ENCODE data around the gene EFCAB6.

The EFCAB6 gene

GRCh38 chr22:43747877-43748276 is 64.2 kb downstream of the EFCAB6 start:
- H3K4me3 ChIP-seq (ENCODE audit: low read depth, low read length), result no peak overlapping the region
- DNase-seq (ENCODE audit: low read depth), result no peak
- TF ChIP-seq, protein P1, sequence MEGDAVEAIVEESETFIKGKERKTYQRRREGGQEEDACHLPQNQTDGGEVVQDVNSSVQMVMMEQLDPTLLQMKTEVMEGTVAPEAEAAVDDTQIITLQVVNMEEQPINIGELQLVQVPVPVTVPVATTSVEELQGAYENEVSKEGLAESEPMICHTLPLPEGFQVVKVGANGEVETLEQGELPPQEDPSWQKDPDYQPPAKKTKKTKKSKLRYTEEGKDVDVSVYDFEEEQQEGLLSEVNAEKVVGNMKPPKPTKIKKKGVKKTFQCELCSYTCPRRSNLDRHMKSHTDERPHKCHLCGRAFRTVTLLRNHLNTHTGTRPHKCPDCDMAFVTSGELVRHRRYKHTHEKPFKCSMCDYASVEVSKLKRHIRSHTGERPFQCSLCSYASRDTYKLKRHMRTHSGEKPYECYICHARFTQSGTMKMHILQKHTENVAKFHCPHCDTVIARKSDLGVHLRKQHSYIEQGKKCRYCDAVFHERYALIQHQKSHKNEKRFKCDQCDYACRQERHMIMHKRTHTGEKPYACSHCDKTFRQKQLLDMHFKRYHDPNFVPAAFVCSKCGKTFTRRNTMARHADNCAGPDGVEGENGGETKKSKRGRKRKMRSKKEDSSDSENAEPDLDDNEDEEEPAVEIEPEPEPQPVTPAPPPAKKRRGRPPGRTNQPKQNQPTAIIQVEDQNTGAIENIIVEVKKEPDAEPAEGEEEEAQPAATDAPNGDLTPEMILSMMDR (conservative IDR thresholded peaks at IDR 0.05; ENCODE audit: low read depth, low read length), result no peak

DNA sequence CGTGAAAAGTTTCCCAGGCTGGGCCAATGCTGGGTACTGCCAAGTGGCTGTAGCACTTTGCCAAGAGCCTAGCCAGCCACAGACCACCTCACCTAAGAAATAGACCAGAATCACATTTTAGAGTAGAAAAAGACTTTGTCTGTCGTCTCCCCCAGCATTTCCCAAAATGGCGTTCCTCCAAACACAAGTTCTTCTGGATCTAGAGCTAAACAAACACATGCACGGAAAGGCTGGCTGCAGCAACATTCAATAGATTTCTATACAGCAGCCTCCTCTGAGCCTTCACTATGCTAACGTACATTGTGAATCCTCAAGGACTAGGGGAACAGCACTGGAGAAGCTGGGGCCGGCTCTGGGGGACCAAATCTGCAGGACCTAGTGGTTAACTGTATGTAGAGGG is 65.0 kb downstream of the EFCAB6 start:
- DNase-seq (ENCODE audit: low read depth), result no peak
- TF ChIP-seq, protein P1 (conservative IDR thresholded peaks at IDR 0.05; ENCODE audit: low read depth, low read length), result no peak
- no peak overlapping the region for H3K4me3 ChIP-seq (ENCODE audit: low read depth, low read length)

DNA sequence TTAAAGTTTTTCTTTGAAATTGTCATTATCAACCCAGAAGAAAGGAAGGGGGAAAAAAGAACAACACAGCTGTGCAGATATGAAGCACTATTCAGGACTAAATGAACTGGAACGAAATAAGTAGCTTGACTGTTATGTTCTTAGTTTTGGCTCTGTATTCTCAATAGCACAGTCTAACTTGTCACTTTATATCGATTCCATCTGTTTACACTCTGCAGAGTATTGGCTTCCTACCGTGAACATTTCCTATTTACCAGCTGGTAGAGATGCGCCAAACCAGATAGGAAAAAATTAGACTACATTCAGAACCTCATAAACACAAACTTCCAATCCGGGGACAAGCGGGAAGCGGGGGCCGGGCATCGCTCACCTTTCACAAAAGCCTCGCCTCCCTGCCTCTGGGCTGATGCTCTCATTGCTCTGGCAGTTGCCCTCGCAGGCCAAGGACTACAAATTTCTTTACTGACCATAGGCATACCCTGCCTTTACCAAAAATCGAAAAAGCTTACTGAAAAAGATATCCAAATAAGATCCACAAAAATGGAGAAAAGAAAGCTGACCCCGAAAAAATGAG is 66.2 kb downstream of the EFCAB6 start:
- H3K4me3 ChIP-seq (ENCODE audit: low read depth, low read length), result no peak overlapping the region
- no peak for DNase-seq (ENCODE audit: low read depth)
- TF ChIP-seq, protein P1 (conservative IDR thresholded peaks at IDR 0.05; ENCODE audit: low read depth, low read length), result no peak

- TF ChIP-seq, protein P1 (conservative IDR thresholded peaks at IDR 0.05; ENCODE audit: low read depth, low read length), result no peak
- no peak overlapping the region for H3K4me3 ChIP-seq (ENCODE audit: low read depth, low read length)
- DNase-seq (ENCODE audit: low read depth), result no peak
Observed at GRCh38 chr22:43745411-43745770, 66.7 kb downstream of the EFCAB6 start.

GRCh38 chr22:43744700-43745410 is 67.2 kb downstream of the EFCAB6 start:
- H3K4me3 ChIP-seq (ENCODE audit: low read depth, low read length), result no peak overlapping the region
- TF ChIP-seq, protein P1 (conservative IDR thresholded peaks at IDR 0.05; ENCODE audit: low read depth, low read length), result no peak
- no peak for DNase-seq (ENCODE audit: low read depth)

GRCh38 chr22:43743929-43744643 is 68.0 kb downstream of the EFCAB6 start:
- no peak overlapping the region for H3K4me3 ChIP-seq (ENCODE audit: low read depth, low read length)
- no peak for DNase-seq (ENCODE audit: low read depth)
- TF ChIP-seq, protein P1 (conservative IDR thresholded peaks at IDR 0.05; ENCODE audit: low read depth, low read length), result no peak
